Sciatic nerve (tissue), 2 donors: ENCODE results near the gene TRIM21. TPM values are rescaled to one million over a fixed set of nuclear protein-coding genes. Genes with fewer than 3 reads are reported as not detected.
A peak's percentile ranks its signal among the peaks of the same experiment; 100 is the strongest.
"Not testable (repeated sequence)": the region's sequence is repeated elsewhere in the genome, so short reads cannot be mapped to it uniquely, and the experiment has no call there.

Experiments
- ATAC-seq: fragments of 200-7000 bp; cut with Tn5 transposase; one replicate; pipeline ENCODE4 v1.9.1; 2020; ENCODE audit warnings: mild to moderate bottlenecking, moderate library complexity
- DNase-seq: peaks from one replicate; pipeline ENCODE4 v3.0.0-alpha.2; 2020; ENCODE audit warnings: low spot score
- intact Hi-C: fragments of 100-400 bp; cut with DNase I; formaldehyde crosslinking; loops from one replicate; pipeline ENCODE4 v1.14.2; 2022
- total RNA-seq: library from RNA; stranded (reverse); fragmentation: NEBNext Ultra II Directional; extraction: Animal tissue kit (Norgen Biotek cat#: 25700); gene quantifications from one replicate; pipeline ENCODE4 v1.2.1, GENCODE V29; 2021
- donor health status: DM: no; HTN: no; CAD: no.
- donor health status: DM: no; HTN: no; CAD: no.

The TRIM21 gene
- total RNA-seq = 17.6 TPM

DNA sequence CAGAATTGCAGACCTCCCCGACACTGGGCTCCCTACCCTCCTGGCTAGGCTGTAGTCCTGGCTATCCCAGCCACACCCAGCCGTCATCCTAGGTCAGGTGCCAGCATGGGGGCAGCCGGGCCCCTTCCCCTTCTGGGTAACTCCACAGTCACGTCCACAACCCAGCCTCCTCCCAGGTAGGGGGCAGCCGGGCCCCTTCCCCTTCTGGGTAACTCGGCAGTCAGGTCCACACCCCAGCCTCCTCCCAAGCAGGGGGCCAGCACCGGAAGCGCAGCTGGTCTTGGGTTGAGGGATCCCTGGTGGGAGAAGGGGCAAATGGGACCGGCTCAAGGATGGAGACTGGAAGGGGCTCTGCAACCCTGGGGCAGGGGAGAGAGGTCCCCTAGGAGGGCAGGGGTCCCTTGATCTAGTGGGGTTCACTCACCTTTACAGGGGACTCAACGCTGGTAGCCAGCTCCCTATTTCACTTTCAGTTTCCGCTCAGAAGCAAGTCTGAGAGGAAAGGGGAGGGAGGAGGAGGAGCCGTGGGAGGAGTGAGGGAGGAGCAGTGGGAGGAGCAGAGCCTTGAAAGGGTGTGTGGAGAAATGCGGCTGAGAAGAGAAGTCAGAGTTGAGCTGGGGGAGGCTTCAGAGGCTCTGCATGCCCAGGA is at the start of gene TRIM21:
TSS of gene TRIM21 (minus strand) at position 494 of the 649 bp plus-strand sequence. CDS start 3,293 bp downstream, outside the sequence.
- DNase-seq (peak; percentile 89), ATAC-seq (peak; percentile 100)
- intact Hi-C loops = no loop called here

DNA sequence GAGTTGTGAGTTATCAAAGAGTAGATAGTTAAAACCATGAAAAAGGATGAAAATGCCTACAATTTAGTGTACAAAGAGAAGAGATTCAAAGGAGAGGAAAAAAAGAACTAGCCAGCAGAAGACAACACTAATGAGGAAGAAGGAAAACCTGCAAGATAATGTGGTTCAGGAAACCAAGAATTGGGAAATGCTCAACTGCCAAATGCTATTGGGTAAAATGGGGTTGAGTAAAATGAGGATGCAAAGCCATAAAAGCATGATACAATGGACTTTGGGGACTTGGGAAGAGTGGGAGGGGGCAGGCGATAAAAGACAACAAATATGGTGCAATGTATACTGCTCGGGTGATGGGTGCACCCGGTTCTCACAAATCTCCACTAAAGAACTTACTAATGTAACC is 48.0 kb upstream of the TRIM21 start:
- intact Hi-C loops = no loop called here
- no peak for DNase-seq
- ATAC-seq = no peak

DNA sequence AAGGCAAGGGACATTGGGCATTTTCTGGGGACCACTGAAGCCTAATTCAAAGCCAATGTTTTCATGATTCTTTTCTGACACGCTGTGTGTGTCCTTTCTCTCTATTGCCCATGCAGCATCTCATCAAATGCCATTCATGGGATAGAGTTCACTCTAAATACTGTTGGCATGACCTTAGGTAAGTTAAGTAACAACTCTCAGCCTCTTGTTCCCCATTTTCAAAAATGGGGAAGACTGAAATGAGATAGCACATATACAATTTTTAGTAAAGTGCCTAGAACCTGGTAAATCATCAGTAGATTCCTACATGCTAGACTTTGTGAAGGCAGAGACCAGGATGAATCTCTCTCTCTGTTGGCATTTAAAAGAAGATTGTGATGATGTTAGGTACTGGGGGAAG is 42.9 kb upstream of the TRIM21 start:
- ATAC-seq (no peak), DNase-seq (no peak)
- intact Hi-C loops = no loop called here

DNA sequence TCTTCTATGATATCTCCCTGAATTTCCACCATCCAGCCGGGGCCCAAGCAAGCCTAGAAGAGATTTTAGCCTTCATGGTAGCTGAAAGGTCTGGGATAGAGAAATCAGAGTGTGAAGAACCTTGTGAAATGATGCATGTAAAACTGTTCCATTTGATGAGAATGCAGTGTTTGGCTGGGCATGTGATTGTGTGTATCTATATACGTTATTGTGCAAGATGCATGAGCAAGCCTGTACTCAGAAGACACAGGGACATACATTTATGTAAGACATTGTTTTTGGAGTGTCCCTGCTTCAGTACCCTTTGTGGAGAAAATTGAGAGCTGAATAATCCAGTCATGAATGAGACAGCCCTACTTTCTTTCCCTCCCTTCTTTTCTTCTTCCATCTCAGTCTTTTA is 40.4 kb upstream of the TRIM21 start:
- ATAC-seq = no peak

DNA sequence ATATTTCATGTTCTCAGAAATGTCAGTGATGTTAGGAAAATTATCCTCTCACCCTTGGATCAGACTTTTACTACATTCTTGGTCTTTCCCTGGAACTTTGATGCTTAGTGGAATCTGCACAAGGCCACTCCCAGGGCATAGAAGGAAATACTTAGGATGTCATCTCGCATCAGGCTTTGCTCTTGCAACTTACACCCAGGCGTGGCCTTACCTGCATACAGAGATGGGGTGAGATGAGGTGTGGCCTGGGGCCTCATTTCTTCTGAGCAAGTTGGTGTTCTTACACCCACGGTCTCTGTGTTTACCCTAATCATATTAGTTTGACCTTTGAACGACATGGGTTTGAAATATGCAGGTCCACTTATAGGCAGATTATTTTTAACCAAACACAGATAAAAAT is 36.5 kb upstream of the TRIM21 start:
- DNase-seq (no peak), ATAC-seq (no peak)
- intact Hi-C loops = no loop called here

More for the DNA sequence above, 40.4 kb upstream of the TRIM21 start:
- intact Hi-C loops = no loop called here
- no peak for DNase-seq

- DNase-seq (no peak), ATAC-seq (no peak)
- intact Hi-C loops = no loop called here
Observed at GRCh38 chr11:4418403-4418802, 24.9 kb upstream of the TRIM21 start.

- intact Hi-C loops = no loop called here
- DNase-seq (no peak), ATAC-seq (no peak)
Observed at GRCh38 chr11:4416816-4417215, 23.3 kb upstream of the TRIM21 start.

DNA sequence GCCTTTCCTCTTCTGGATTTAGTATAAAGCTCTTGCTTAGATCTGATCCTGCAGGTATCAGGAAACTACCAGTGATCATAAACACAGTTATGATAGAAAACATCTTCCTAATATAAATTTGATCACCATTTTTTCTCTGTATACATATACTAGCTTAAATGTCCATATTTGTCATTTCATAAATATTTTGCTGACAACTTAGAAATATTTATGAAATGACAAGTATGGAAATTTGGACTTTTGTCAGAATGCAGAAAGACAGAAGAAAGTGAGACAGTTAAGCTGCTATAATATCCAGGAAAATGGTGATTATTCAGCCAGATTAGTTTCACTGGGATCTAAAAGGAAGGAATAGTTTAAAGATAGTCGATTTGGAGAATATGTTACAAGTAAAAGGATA is 22.8 kb upstream of the TRIM21 start:
- ATAC-seq (no peak), DNase-seq (no peak)
- intact Hi-C loops = no loop called here

- ATAC-seq, intact Hi-C loops, DNase-seq: not testable (repeated sequence)
Observed at GRCh38 chr11:4406206-4406605, 12.7 kb upstream of the TRIM21 start.

DNA sequence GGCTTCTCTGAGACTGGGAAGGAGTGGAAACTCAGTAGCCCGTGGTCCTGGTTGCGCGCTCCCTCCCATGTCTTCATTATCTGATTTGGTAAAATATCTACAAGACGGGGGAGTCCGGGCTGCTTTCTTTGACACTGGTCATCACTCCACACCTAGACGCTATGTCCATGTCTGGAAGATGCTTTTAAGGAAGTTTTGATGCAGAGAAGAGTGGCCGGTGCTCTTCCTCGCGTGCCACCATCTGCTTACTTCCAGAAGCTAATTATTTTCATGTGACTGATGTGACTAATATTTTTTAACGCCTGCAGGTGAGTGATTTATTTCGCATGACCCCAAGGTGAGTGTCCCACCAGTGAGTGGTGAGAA is 339 bp upstream of the TRIM21 start:
- DNase-seq (no peak), ATAC-seq (peak; percentile 50)
- intact Hi-C loops = no loop called here

GRCh38 chr11:4388221-4388620 is 5.3 kb downstream of the TRIM21 start:
- intact Hi-C loops = no loop called here
- ATAC-seq (no peak), DNase-seq (no peak)

DNA sequence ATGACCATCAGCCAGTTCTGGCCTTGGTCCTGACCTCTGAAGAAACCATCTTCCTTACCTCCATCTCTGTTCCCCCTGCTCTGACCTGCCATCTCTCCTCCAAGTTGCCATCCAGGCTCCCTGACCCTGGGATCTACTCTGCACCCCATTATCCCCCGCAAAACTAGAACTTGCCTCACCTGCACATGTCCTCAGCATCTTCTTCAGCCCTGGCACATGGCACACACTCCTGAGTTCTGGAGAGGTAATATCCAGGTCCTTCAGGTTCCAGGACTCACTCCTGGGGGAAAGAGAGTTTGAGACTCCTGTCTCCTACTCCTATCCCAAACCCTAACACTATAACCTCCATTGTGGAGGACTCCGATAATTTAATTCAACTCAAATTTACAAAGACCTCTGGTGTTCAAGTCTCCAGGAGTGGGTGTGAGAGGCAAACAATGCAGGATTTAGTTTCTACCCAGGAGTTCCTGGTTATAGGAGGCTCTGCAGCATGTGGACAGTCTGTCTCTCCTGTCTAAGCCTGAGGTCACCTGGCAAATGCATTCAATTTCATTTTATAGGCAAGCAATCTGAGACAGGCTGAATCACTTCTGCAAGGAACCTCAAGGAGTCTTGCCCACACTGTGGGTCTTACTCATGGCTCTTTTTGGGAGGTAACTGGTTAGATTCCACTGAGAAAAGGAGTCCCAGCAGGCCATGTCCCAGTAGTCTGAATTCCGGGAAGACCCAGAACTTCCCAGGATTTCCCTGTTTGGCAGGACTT is 7.3 kb downstream of the TRIM21 start:
- ATAC-seq (no peak), DNase-seq (no peak)
- intact Hi-C loops = no loop called here

- no peak for ATAC-seq
- no peak for DNase-seq
- intact Hi-C loops = no loop called here
Observed at GRCh38 chr11:4381901-4382300, 11.6 kb downstream of the TRIM21 start.

- intact Hi-C loops = no loop called here
- no peak for DNase-seq
- no peak for ATAC-seq
Observed at GRCh38 chr11:4375431-4376140, 17.9 kb downstream of the TRIM21 start.

DNA sequence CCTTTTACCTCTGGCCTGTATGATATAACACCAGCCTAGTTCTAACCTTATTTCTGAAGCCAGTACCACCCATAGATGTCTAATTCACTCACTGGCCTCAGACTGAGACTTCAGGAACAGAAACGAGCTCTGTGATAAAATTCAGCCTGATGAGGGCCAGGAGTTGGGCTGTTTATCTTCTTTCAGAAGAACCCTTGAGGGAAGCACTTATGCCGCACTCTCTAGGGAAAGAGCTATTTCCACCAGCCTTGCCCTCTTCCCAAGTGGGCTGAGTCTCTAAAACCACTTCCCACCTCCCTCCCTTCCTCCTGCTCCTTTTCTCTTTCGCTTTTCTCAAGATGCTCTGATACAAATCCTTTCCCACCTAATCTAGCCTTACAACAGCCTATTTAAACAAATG is 23.3 kb downstream of the TRIM21 start:
- ATAC-seq = no peak

GRCh38 chr11:4368286-4368685 is 25.2 kb downstream of the TRIM21 start, which contains the start of gene OR52B4:
OR52B4 (minus strand) TSS chr11:4368386; CDS start chr11:4368295, 91 bp downstream.
- DNase-seq (no peak), ATAC-seq (no peak)
- intact Hi-C loops = no loop called here

More for the DNA sequence above, 23.3 kb downstream of the TRIM21 start:
- intact Hi-C loops = no loop called here
- no peak for DNase-seq

- DNase-seq, intact Hi-C loops: not testable (repeated sequence)
- ATAC-seq = peak; percentile 39
Observed at GRCh38 chr11:4348142-4348541, 45.4 kb downstream of the TRIM21 start.

DNA sequence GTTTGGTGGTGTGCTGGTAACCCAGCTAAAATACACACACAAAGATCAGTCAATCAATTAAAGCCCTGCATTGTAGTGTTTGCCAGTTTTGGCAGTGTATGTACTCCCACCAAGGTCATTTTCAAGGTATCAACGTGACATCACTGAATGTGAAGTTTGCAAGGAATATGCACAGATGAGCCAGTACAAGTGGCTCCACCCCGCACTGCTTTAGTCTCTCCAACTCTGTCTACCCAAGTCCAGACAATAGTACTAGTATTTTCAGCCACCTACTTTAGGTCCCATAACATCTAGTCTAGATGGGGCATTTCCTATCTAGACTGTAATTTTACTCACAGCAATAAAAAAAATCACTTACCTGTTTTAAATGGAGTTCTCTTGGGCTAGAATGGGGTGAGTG is 48.1 kb downstream of the TRIM21 start:
- DNase-seq, intact Hi-C loops, ATAC-seq: not testable (repeated sequence)
